K562 (cell line): ENCODE measurements around the gene GPR149. TPM values are rescaled to one million over a fixed set of nuclear protein-coding genes. Genes with fewer than 3 reads are reported as not detected.
A peak's percentile ranks its signal among the peaks of the same experiment; 100 is the strongest.

Experiments
- ATAC-seq: fragments of 200-7000 bp; cut with Tn5 transposase; 3 replicates; pipeline ENCODE4 v1.9.1; 2020; ENCODE audit warnings: moderate library complexity
- Bru-seq: library from RNA; stranded (reverse); fragments of 400-500 nt; gene quantifications from one replicate; lab custom pipeline; 2021; lab: Mats Ljungman, UMichigan
- BruChase-seq, 2 experiments: library from RNA; stranded (reverse); fragments of 400-500 nt; gene quantifications; one replicate each; lab custom pipeline; 2021; lab: Mats Ljungman, UMichigan
- BruUV-seq: library from RNA; stranded (reverse); fragments of 400-500 nt; replicated peaks from 2 replicates; lab custom pipeline; 2021; lab: Mats Ljungman, UMichigan
- CTCF ChIA-PET: fragments of 300-600 bp; formaldehyde crosslinking; extraction: SDS; loops from one replicate; lab custom pipeline; 2021; ENCODE audit warnings: low intra/inter-chr PET ratio; lab: Yijun Ruan, JAX
- POLR2A ChIA-PET: fragments of 300-600, 350-650 bp; sonication (Branson Sonifier 250); formaldehyde crosslinking; extraction: SDS; loops from one replicate; lab custom pipeline; 2021; ENCODE audit warnings: antibody characterized with exemption, inconsistent platforms; lab: Yijun Ruan, JAX
- DNase-seq, 4 experiments: peaks; one replicate each; pipeline versions ENCODE4 v3.0.0 to v3.0.0-alpha.2; 2011 to 2018; ENCODE audit warnings: low spot score in 3 of 4, mixed read lengths in 3 of 4; ENCODE audit errors: extremely low read depth in 1 of 4
- FAIRE-seq: peaks from 2 replicates; lab custom pipeline; 2011; peaks lifted over from hg19 to GRCh38; lab: Jason Lieb, UNC
- H2AFZ ChIP-seq: 2 replicates; pipeline ENCODE4 v1.6.0; 2011; ENCODE audit warnings: low read depth, low read length, control low read depth, inconsistent platforms
- H3K27ac ChIP-seq: fragments of 200-600 bp; 3 replicates; pipeline ENCODE4 v1.8.0; 2011; ENCODE audit warnings: low read depth, mild to moderate bottlenecking, control low read depth, inconsistent platforms, low read length, moderate library complexity, mixed read lengths; ENCODE audit errors: extremely low read depth
- H3K27me3 ChIP-seq, 2 experiments: fragments of 300-600 bp in 1 of 2; 2 replicates in 1 of 2; 3 replicates in 1 of 2; pipeline versions ENCODE4 v1.6.0 to v1.8.0; 2011; ENCODE audit warnings: inconsistent platforms in 2 of 2, low read length in 2 of 2, mild to moderate bottlenecking in 1 of 2, mixed read lengths in 1 of 2, moderate library complexity in 1 of 2; ENCODE audit not compliant: control insufficient read depth in 2 of 2, insufficient read depth in 2 of 2
- H3K36me3 ChIP-seq: fragments of 300-600 bp; 3 replicates; pipeline ENCODE4 v1.8.0; 2011; ENCODE audit warnings: mild to moderate bottlenecking, low read length, inconsistent platforms; ENCODE audit not compliant: control insufficient read depth, insufficient read depth
- H3K4me1 ChIP-seq, 2 experiments: fragments of 200-600 bp in 1 of 2; replicated peaks in 1 of 2; 2 replicates in 1 of 2; 3 replicates in 1 of 2; pipeline versions ENCODE4 v1.5.1 to v1.8.0; 2011; ENCODE audit warnings: inconsistent platforms in 2 of 2, low read length in 2 of 2, mild to moderate bottlenecking in 1 of 2, mixed read lengths in 1 of 2, moderate library complexity in 1 of 2; ENCODE audit not compliant: control insufficient read depth in 2 of 2, insufficient read depth in 2 of 2
- H3K4me2 ChIP-seq: 2 replicates; pipeline ENCODE4 v1.6.1; 2011; ENCODE audit warnings: low read length, control low read depth, inconsistent platforms, mixed read lengths; ENCODE audit not compliant: insufficient read depth
- H3K4me3 ChIP-seq: fragments of 200-600 bp; sonication (generic), shearing (Covaris generic); 2 replicates; pipeline ENCODE4 v1.5.1; 2016; ENCODE audit warnings: control low read depth, inconsistent platforms
- H3K79me2 ChIP-seq: fragments of 200-600 bp; 3 replicates; pipeline ENCODE4 v1.8.0; 2011; ENCODE audit warnings: low read length, inconsistent platforms; ENCODE audit not compliant: control insufficient read depth, insufficient read depth
- H3K9ac ChIP-seq, 2 experiments: 2 replicates each; pipeline versions ENCODE4 v1.6.0 to v1.6.1; 2011; ENCODE audit warnings: low read depth in 2 of 2, low read length in 2 of 2, control low read depth in 1 of 2, inconsistent platforms in 1 of 2, mild to moderate bottlenecking in 1 of 2, mixed read lengths in 1 of 2; ENCODE audit not compliant: insufficient read depth in 1 of 2
- H3K9me1 ChIP-seq: one replicate; pipeline ENCODE4 v1.6.0; 2011; ENCODE audit warnings: inconsistent platforms, mild to moderate bottlenecking, low read length, moderate library complexity; ENCODE audit not compliant: control insufficient read depth, insufficient read depth
- H3K9me3 ChIP-seq: replicated peaks from 2 replicates; pipeline ENCODE4 v1.5.1; 2011; ENCODE audit warnings: low read depth, low read length, inconsistent platforms; ENCODE audit not compliant: control insufficient read depth, insufficient read depth
- H4K20me1 ChIP-seq: replicated peaks from 2 replicates; pipeline ENCODE4 v1.6.1; 2011; ENCODE audit warnings: low read length, inconsistent platforms, mixed read lengths; ENCODE audit not compliant: control insufficient read depth, insufficient read depth
- AFF4 ChIP-seq: sonication (generic); formaldehyde crosslinking; IDR thresholded peaks from 2 replicates; pipeline ENCODE4 v1.8.0; 2023; ENCODE audit warnings: mild to moderate bottlenecking, missing genetic modification reagents
- CHD7 ChIP-seq: fragments of 200-600 bp; sonication (generic); IDR thresholded peaks from one replicate; pipeline ENCODE4 v1.6.1; 2012; ENCODE audit warnings: mild to moderate bottlenecking, low read depth, low read length, inconsistent platforms
- LEF1 ChIP-seq: fragments of 450-650 bp; IDR thresholded peaks from 2 replicates; pipeline ENCODE4 v1.6.1; 2016; ENCODE audit warnings: mild to moderate bottlenecking
- WGBS: fragments of 100-300 bp; shearing (Covaris generic); methylation state at CpG from one replicate; pipeline ENCODE4 v1.1.6; 2016; ENCODE audit warnings: low coverage, mixed read lengths; ENCODE audit not compliant: insufficient coverage; ENCODE audit errors: missing lambda C conversion rate; 5-methylcytosine and 5-hydroxymethylcytosine counted together
- in situ Hi-C: fragments of 300-500 bp; cut with MboI; formaldehyde crosslinking; loops from 4 replicates; pipeline ENCODE4 v1.15.0; 2018; ENCODE audit warnings: inconsistent platforms, mixed read lengths
- intact Hi-C: fragments of 100-400 bp; cut with micrococcal nuclease; formaldehyde crosslinking; loops from 2 replicates; pipeline ENCODE4 v1.14.2; 2022
- long read RNA-seq, 3 experiments: library from polyadenylated mRNA in 2 of 3; library from RNA in 1 of 3; unstranded in 2 of 3; stranded (forward) in 1 of 3; transcript quantifications; one replicate each; pipeline ENCODE4 v2.0.0, GENCODE V29; 2019 to 2022
- polyA minus RNA-seq, 3 experiments: library from RNA; depleted of rRNA, polyadenylated mRNA; stranded (reverse); fragments of >200 nt; gene quantifications; 2 replicates each; pipeline ENCODE4 v1.2.3, GENCODE V29; 2011
- polyA plus RNA-seq, 8 experiments: library from polyadenylated mRNA; depleted of rRNA in 4 of 8; stranded (reverse) in 5 of 8; unstranded in 3 of 8; fragments of >200 nt; fragmentation: Nextera tagmentation in 2 of 8; fragmentation: Illumina TruSeq in 1 of 8; extraction: Ambion mirVana in 2 of 8; extraction: Trizol in 1 of 8; gene quantifications; 2 replicates each; pipeline versions ENCODE4 v1.2.1 to v1.2.3, GENCODE V29; 2011 to 2014; ENCODE audit warnings: inconsistent platforms in 1 of 8, missing spikeins in 1 of 8
- total RNA-seq, 7 experiments: library from RNA; depleted of rRNA in 6 of 7; stranded (reverse); fragments of >200 nt in 6 of 7; fragmentation: Illumina TruSeq in 2 of 7; extraction: Trizol in 2 of 7; gene quantifications; 2 replicates each; pipeline versions ENCODE4 v1.2.1 to v1.2.3, GENCODE V29; 2011 to 2021; ENCODE audit warnings: low replicate concordance in 1 of 7

GPR149 gene
- total RNA-seq (2011; cell fraction: chromatin; rRNA removed; ENCODE audit: low replicate concordance) = not detected in 2 replicates
- total RNA-seq (2011; cell fraction: nucleolus; rRNA removed) = not detected in 2 replicates
- total RNA-seq (2011; cell fraction: nucleoplasm; rRNA removed) = not detected in 2 replicates
- total RNA-seq (2014; rRNA removed) (not detected in 2 replicates), total RNA-seq (2014; rRNA removed; fragmentation: Illumina TruSeq; extraction: Trizol) (not detected in 2 replicates), total RNA-seq (2015; rRNA removed; fragmentation: Illumina TruSeq; extraction: Trizol) (not detected in 2 replicates), total RNA-seq (2021) (not detected in 2 replicates), polyA plus RNA-seq (2011; rRNA removed) (not detected in 2 replicates), polyA plus RNA-seq (2014; fragmentation: Illumina TruSeq; extraction: Trizol) (not detected in 2 replicates), polyA plus RNA-seq (2014; fragmentation: Nextera tagmentation; extraction: Ambion mirVana) (not detected), polyA plus RNA-seq (2014; rRNA removed) (not detected in 2 replicates), polyA minus RNA-seq (2011; rRNA and poly(A)+ RNA removed) (not detected in 2 replicates), Bru-seq, nascent RNA (percentile 4 among the genes with signal in this experiment), BruChase-seq, experiment 1, labeled RNA remaining after a 2-hour chase (not detected), BruChase-seq, experiment 2, labeled RNA remaining after a 6-hour chase (not detected)
- polyA plus RNA-seq (2011; cell fraction: cytosol; rRNA removed) = not detected in 2 replicates
- not detected in 2 replicates for polyA plus RNA-seq (2011; cell fraction: nucleus; rRNA removed)
- polyA plus RNA-seq (2012) = not detected in 2 replicates
- not detected in 2 replicates for polyA minus RNA-seq (2011; cell fraction: cytosol; rRNA and poly(A)+ RNA removed)
- polyA minus RNA-seq (2011; cell fraction: nucleus; rRNA and poly(A)+ RNA removed) = not detected in 2 replicates
- long read RNA-seq, experiment 1 = 0 reads
- long read RNA-seq, experiment 2 = 0 reads
- long read RNA-seq, experiment 3 = 0 reads

- ChIA-PET CTCF (no interaction called here), POLR2A (no interaction called here)
- Histone ChIP-seq H3K9ac (no peak within 1 kb of the TSS), H3K9me1 (no peaks in the 10 kb centered on the region), H3K27me3 (peaks cover 2 to 20% of the 10 kb centered on the region in 2 experiments; a peak in 3 of 5 replicates), H2AFZ (no peak within 1 kb of the TSS), H3K79me2 (no peaks in the 10 kb centered on the region), H3K4me1 (peaks cover 0 to 7% of the 10 kb centered on the region in 2 experiments; a peak in 1 of 5 replicates), H4K20me1 (no peaks in the 10 kb centered on the region), H3K4me2 (no peak within 1 kb of the TSS), H3K9me3 (no peaks in the 10 kb centered on the region), H3K36me3 (no peaks in the 10 kb centered on the region), H3K27ac (no peak within 1 kb of the TSS), H3K4me3 (no peak within 1 kb of the TSS)
- intact Hi-C loops (no loop called here), in situ Hi-C loops (no loop called here)
- WGBS = 0% methylated on average over 7 of the region's 7 CpGs
- ATAC-seq = no peak
- BruUV-seq = no TSS peak
- no peak for DNase-seq
- FAIRE-seq = no peak
- TF ChIP-seq AFF4 (CRISPR knock-in tag) (no peak), CHD7 (no peak), LEF1 (no peak)
Measured at GRCh38 chr3:154430014-154430413, at the start of gene GPR149. GPR149 (minus strand) TSS chr3:154430190; CDS start chr3:154429615, 575 bp downstream.
